ENCODE results near the gene CNTNAP5. TPM values are rescaled to one million over a fixed set of nuclear protein-coding genes. Genes with fewer than 3 reads are reported as not detected.

Gene CNTNAP5
- total RNA-seq, 1 experiment from 2014 or later, result 0.48 TPM

- no peak for DNase-seq
- Mint-ChIP-seq H3K4me3 (no peak overlapping the region), H3K27me3 (ENCODE audit: low read depth) (peaks cover 8% of the 10 kb centered on the region), H3K27ac (no peak overlapping the region), H3K4me1 (peaks cover 17 to 32% of the 10 kb centered on the region in 2 experiments), H3K9me3 (no peaks in the 10 kb centered on the region; a peak in 1 of 5 replicates), H3K36me3 (ENCODE audit: insufficient read depth in 1 of 3, low read depth in 3 of 3) (no peaks in the 10 kb centered on the region)
- no peak overlapping the region for H2BK5ac ChIP-seq (ENCODE audit: insufficient read length, low read length)
- no peaks in the 10 kb centered on the region for H3K79me2 ChIP-seq (ENCODE audit: insufficient read depth, low read length)
- H3T11ph ChIP-seq (ENCODE audit: low read length), result no peak overlapping the region
- no peak overlapping the region for H3K4me2 ChIP-seq (ENCODE audit: insufficient read depth, insufficient read length, low read length)
- H3K9ac ChIP-seq (ENCODE audit: extremely low read depth, insufficient read length, low read length), result no peak overlapping the region
- H3K79me1 ChIP-seq (ENCODE audit: insufficient read depth, low read depth, low read length, poor library complexity, severe bottlenecking), result no peaks in the 10 kb centered on the region
- H3K4ac ChIP-seq (ENCODE audit: low read depth, low read length), result no peak overlapping the region
- no peak overlapping the region for H2AFZ ChIP-seq (ENCODE audit: low read length)
- H2BK15ac ChIP-seq (ENCODE audit: low read depth, low read length), result no peak overlapping the region
- H3K27me3 ChIP-seq (ENCODE audit: insufficient read depth, low read length), result peaks cover 3% of the 10 kb centered on the region; the same call in 1 of the 2 replicates
- H3K18ac ChIP-seq (ENCODE audit: insufficient read length, low read depth, low read length), result no peak overlapping the region
- H3K4me1 ChIP-seq (ENCODE audit: insufficient read depth, low read length), result peaks cover 6% of the 10 kb centered on the region
- H4K20me1 ChIP-seq (ENCODE audit: control insufficient read depth, insufficient read depth, insufficient read length), result no peaks in the 10 kb centered on the region
- no peak overlapping the region for H3K27ac ChIP-seq (ENCODE audit: insufficient read length, low read depth, low read length)
- H2BK20ac ChIP-seq (ENCODE audit: low read depth, low read length, poor library complexity, severe bottlenecking), result no peak overlapping the region
- no peak overlapping the region for H2AK5ac ChIP-seq (ENCODE audit: insufficient read length, low read length)
- TF ChIP-seq CTCF (conservative IDR thresholded peaks at IDR 0.05), result no peak
- H4K5ac ChIP-seq (ENCODE audit: insufficient read length, low read depth, low read length), result no peak overlapping the region
- H2BK12ac ChIP-seq (ENCODE audit: insufficient read length, low read depth, low read length), result no peak overlapping the region
- no peaks in the 10 kb centered on the region for H3K9me3 ChIP-seq (ENCODE audit: control insufficient read depth, low read depth, low read length)
- no peaks in the 10 kb centered on the region for H3K23me2 ChIP-seq (ENCODE audit: insufficient read length, low read depth, low read length, poor library complexity, severe bottlenecking)
- no peak overlapping the region for H2BK120ac ChIP-seq (ENCODE audit: low read depth, low read length, poor library complexity, severe bottlenecking)
- no peak overlapping the region for H3K23ac ChIP-seq (ENCODE audit: insufficient read length, low read depth, low read length)
- H3K56ac ChIP-seq (ENCODE audit: insufficient read length, low read depth, low read length), result no peak overlapping the region
- no peak overlapping the region for H4K91ac ChIP-seq (ENCODE audit: insufficient read length, low read depth, low read length)
- no peak overlapping the region for H3K14ac ChIP-seq (ENCODE audit: insufficient read depth, low read length)
- H4K8ac ChIP-seq (replicated peaks; ENCODE audit: insufficient read length, low read depth, low read length), result no peak overlapping the region
Observed at GRCh38 chr2:124161542-124161941, 136.5 kb downstream of the CNTNAP5 start.
